PFSK-1 (cell line): ENCODE results near the gene MZF1.

ENCODE experiments used
- POLR2AphosphoS5 ChIP-seq: IDR thresholded peaks from 2 replicates; pipeline ENCODE4 v1.6.1; 2012; ENCODE audit warnings: low read depth, mild to moderate bottlenecking, control low read depth, low read length, moderate library complexity
- SIN3A ChIP-seq: IDR thresholded peaks from 2 replicates; pipeline ENCODE4 v1.6.1; 2012; ENCODE audit warnings: mild to moderate bottlenecking, low read length, moderate library complexity, borderline replicate concordance; ENCODE audit not compliant: insufficient read depth
- TAF1 ChIP-seq: IDR thresholded peaks from 2 replicates; pipeline ENCODE4 v1.6.1; 2012; ENCODE audit warnings: low read length, control low read depth, borderline replicate concordance; ENCODE audit not compliant: insufficient read depth
- TF ChIP-seq, protein P1 (sequence below), 2 experiments: IDR thresholded peaks; 2 replicates each; pipeline versions ENCODE4 v1.6.1 to v1.8.0; 2011 to 2012; ENCODE audit warnings: low read depth in 2 of 2, low read length in 2 of 2, control low read depth in 1 of 2, inconsistent platforms in 1 of 2, mild to moderate bottlenecking in 1 of 2, moderate library complexity in 1 of 2; ENCODE audit not compliant: insufficient read depth in 1 of 2

GRCh38 chr19:58573658-58574164 is 576 bp upstream of the MZF1 start:
- TF ChIP-seq POLR2AphosphoS5, result no peak
- peak; percentile 86; the same call in 1 of the 2 replicates for TF ChIP-seq SIN3A
- TF ChIP-seq, protein P1, sequence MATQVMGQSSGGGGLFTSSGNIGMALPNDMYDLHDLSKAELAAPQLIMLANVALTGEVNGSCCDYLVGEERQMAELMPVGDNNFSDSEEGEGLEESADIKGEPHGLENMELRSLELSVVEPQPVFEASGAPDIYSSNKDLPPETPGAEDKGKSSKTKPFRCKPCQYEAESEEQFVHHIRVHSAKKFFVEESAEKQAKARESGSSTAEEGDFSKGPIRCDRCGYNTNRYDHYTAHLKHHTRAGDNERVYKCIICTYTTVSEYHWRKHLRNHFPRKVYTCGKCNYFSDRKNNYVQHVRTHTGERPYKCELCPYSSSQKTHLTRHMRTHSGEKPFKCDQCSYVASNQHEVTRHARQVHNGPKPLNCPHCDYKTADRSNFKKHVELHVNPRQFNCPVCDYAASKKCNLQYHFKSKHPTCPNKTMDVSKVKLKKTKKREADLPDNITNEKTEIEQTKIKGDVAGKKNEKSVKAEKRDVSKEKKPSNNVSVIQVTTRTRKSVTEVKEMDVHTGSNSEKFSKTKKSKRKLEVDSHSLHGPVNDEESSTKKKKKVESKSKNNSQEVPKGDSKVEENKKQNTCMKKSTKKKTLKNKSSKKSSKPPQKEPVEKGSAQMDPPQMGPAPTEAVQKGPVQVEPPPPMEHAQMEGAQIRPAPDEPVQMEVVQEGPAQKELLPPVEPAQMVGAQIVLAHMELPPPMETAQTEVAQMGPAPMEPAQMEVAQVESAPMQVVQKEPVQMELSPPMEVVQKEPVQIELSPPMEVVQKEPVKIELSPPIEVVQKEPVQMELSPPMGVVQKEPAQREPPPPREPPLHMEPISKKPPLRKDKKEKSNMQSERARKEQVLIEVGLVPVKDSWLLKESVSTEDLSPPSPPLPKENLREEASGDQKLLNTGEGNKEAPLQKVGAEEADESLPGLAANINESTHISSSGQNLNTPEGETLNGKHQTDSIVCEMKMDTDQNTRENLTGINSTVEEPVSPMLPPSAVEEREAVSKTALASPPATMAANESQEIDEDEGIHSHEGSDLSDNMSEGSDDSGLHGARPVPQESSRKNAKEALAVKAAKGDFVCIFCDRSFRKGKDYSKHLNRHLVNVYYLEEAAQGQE (IDR thresholded peaks at IDR 0.05; ENCODE audit: insufficient read depth in 1 of 2, low read depth in 2 of 2, low read length in 2 of 2), result no peak
- no peak for TF ChIP-seq TAF1
